GM12801 (cell line): ENCODE data around the gene CAMKMT.

Source experiments
- CTCF ChIP-seq: IDR thresholded peaks from one replicate; pipeline ENCODE4 v1.5.1; 2011; ENCODE audit warnings: control low read depth; ENCODE audit not compliant: insufficient read length; ENCODE audit errors: extremely low read depth

The CAMKMT gene

GRCh38 chr2:44746856-44747615 is 385.3 kb downstream of the CAMKMT start:
- TF ChIP-seq CTCF, result no peak

GRCh38 chr2:44747794-44748193 is 386.0 kb downstream of the CAMKMT start:
- TF ChIP-seq CTCF, result no peak

GRCh38 chr2:44751754-44752479 is 390.2 kb downstream of the CAMKMT start:
- no peak for TF ChIP-seq CTCF

GRCh38 chr2:44752761-44753160 is 391.0 kb downstream of the CAMKMT start:
- no peak for TF ChIP-seq CTCF

GRCh38 chr2:44753552-44754285 is 392.0 kb downstream of the CAMKMT start:
- TF ChIP-seq CTCF, result no peak

- TF ChIP-seq CTCF, result no peak
Observed at GRCh38 chr2:44758591-44758990, 396.8 kb downstream of the CAMKMT start.

GRCh38 chr2:44759823-44760222 is 398.1 kb downstream of the CAMKMT start:
- no peak for TF ChIP-seq CTCF
